Sigmoid colon (tissue), 4 donors: Measurements from ENCODE around the gene SND1.

Experiments
- CTCF ChIP-seq, 4 experiments: fragments of 450-650 bp in 3 of 4; fragments of 200-600 bp in 1 of 4; IDR thresholded peaks; one replicate each; pipeline ENCODE4 v1.5.1; 2016 to 2019; ENCODE audit warnings: antibody characterized with exemption in 4 of 4, mild to moderate bottlenecking in 3 of 4, moderate library complexity in 2 of 4
- POLR2AphosphoS5 ChIP-seq, 4 donors: sonication (generic); formaldehyde crosslinking; IDR thresholded peaks; one replicate each; pipeline ENCODE4 v1.6.1; 2017; ENCODE audit warnings: antibody characterized with exemption in 4 of 4

GRCh38 chr7:128030654-128031611, 378.9 kb downstream of the SND1 start, which contains the start of gene LRRC4:
- TF ChIP-seq CTCF (IDR thresholded peaks at IDR 0.05) (no peak), POLR2AphosphoS5 (IDR thresholded peaks at IDR 0.05) (no peak)
